Stimulated activated naive B cell treated with anti-CD40 and anti-IgM and Interleukin-4, amounts not matched to agents 10 μg/mL and 1 μg/mL and 100 μg/mL, for 72 hours (primary cell): Measurements from ENCODE around the gene CEP131.

Experiments used
- ATAC-seq, 2 donors: fragments of 150-1000 bp; cut with Tn5 transposase; replicated peaks; 2 replicates each; pipeline ENCODE4 v1.10.0; 2021; ENCODE audit warnings: moderate library complexity in 1 of 2
- DNase-seq: peaks from one replicate; pipeline ENCODE4 v3.0.0; 2021
- H3K27ac Mint-ChIP-seq: one replicate; pipeline ENCODE4 v1.8.0; 2022; ENCODE audit warnings: mild to moderate bottlenecking, mixed read lengths
- H3K27me3 Mint-ChIP-seq, 2 donors: one replicate each; pipeline ENCODE4 v1.8.0; 2022; ENCODE audit warnings: mixed read lengths in 2 of 2
- H3K36me3 Mint-ChIP-seq, 2 donors: one replicate each; pipeline ENCODE4 v1.8.0; 2022; ENCODE audit warnings: mixed read lengths in 2 of 2, mild to moderate bottlenecking in 1 of 2
- H3K4me1 Mint-ChIP-seq, 2 donors: one replicate each; pipeline ENCODE4 v1.8.0; 2022; ENCODE audit warnings: mixed read lengths in 2 of 2, mild to moderate bottlenecking in 1 of 2
- H3K4me3 Mint-ChIP-seq, 2 donors: one replicate each; pipeline ENCODE4 v1.8.0; 2022; ENCODE audit warnings: mild to moderate bottlenecking in 2 of 2, mixed read lengths in 2 of 2, moderate library complexity in 1 of 2
- H3K9me3 Mint-ChIP-seq, 2 donors: one replicate each; pipeline ENCODE4 v1.8.0; 2022; ENCODE audit warnings: mixed read lengths in 2 of 2, mild to moderate bottlenecking in 1 of 2

The CEP131 gene

GRCh38 chr17:81165246-81166032 lies 57.3 kb downstream of the CEP131 start, which contains the start of gene PVALEF:
Gene PVALEF, plus strand, starts transcription at chr17:81165507. Its CDS starts 15,720 bp downstream, at chr17:81181227.
- Mint-ChIP-seq H3K4me3 (peak within 1 kb of the TSS; percentile 56 to 63), H3K36me3 (no peaks in the 10 kb centered on the region), H3K27ac (no peak within 1 kb of the TSS), H3K27me3 (peaks cover 39 to 62% of the 10 kb centered on the region in 2 donors), H3K4me1 (peaks cover under 1 to 8% of the 10 kb centered on the region in 2 donors), H3K9me3 (no peaks in the 10 kb centered on the region)
- ATAC-seq (peak; percentile 22 to 30), DNase-seq (no peak)

GRCh38 chr17:81164371-81165245 lies 58.2 kb downstream of the CEP131 start:
- ATAC-seq (no peak), DNase-seq (no peak)
- Mint-ChIP-seq H3K36me3 (no peaks in the 10 kb centered on the region), H3K4me3 (no peak overlapping the region), H3K9me3 (no peaks in the 10 kb centered on the region), H3K4me1 (peaks cover 2 to 11% of the 10 kb centered on the region in 2 donors), H3K27me3 (peaks cover 41 to 66% of the 10 kb centered on the region in 2 donors), H3K27ac (no peak overlapping the region)

GRCh38 chr17:81163703-81164370 lies 58.9 kb downstream of the CEP131 start:
- Mint-ChIP-seq H3K36me3 (no peaks in the 10 kb centered on the region), H3K9me3 (no peaks in the 10 kb centered on the region), H3K4me3 (no peak overlapping the region), H3K4me1 (peaks cover 2 to 11% of the 10 kb centered on the region in 2 donors), H3K27ac (no peak overlapping the region), H3K27me3 (peaks cover 45 to 71% of the 10 kb centered on the region in 2 donors)
- DNase-seq (no peak), ATAC-seq (no peak)

- Mint-ChIP-seq H3K27ac (no peak overlapping the region), H3K4me1 (peaks cover 2 to 11% of the 10 kb centered on the region in 2 donors), H3K36me3 (no peaks in the 10 kb centered on the region), H3K27me3 (peaks cover 48 to 75% of the 10 kb centered on the region in 2 donors), H3K9me3 (no peaks in the 10 kb centered on the region), H3K4me3 (no peak overlapping the region)
- DNase-seq: no peak
- ATAC-seq: no peak
Measured at GRCh38 chr17:81163051-81163695, 59.6 kb downstream of the CEP131 start.

GRCh38 chr17:81162491-81162890 lies 60.3 kb downstream of the CEP131 start:
- Mint-ChIP-seq H3K27me3 (peaks cover 48 to 80% of the 10 kb centered on the region in 2 donors), H3K27ac (no peak overlapping the region), H3K36me3 (no peaks in the 10 kb centered on the region), H3K4me1 (peaks cover 2 to 11% of the 10 kb centered on the region in 2 donors), H3K4me3 (no peak overlapping the region), H3K9me3 (no peaks in the 10 kb centered on the region)
- no peak for ATAC-seq
- no peak for DNase-seq

GRCh38 chr17:81161972-81162371 lies 60.8 kb downstream of the CEP131 start:
- no peak overlapping the region for H3K4me3 Mint-ChIP-seq
- H3K27me3 Mint-ChIP-seq: peaks cover 44 to 76% of the 10 kb centered on the region in 2 donors
- H3K9me3 Mint-ChIP-seq: no peaks in the 10 kb centered on the region
- ATAC-seq (no peak), DNase-seq (no peak)
- H3K27ac Mint-ChIP-seq: no peak overlapping the region
- peaks cover 2 to 11% of the 10 kb centered on the region in 2 donors for H3K4me1 Mint-ChIP-seq
- no peaks in the 10 kb centered on the region for H3K36me3 Mint-ChIP-seq

- H3K36me3 Mint-ChIP-seq: no peaks in the 10 kb centered on the region
- no peak overlapping the region for H3K4me3 Mint-ChIP-seq
- ATAC-seq (no peak), DNase-seq (no peak)
- H3K9me3 Mint-ChIP-seq: no peaks in the 10 kb centered on the region
- H3K27me3 Mint-ChIP-seq: peaks cover 44 to 73% of the 10 kb centered on the region in 2 donors
- H3K27ac Mint-ChIP-seq: no peak overlapping the region
- peaks cover 2 to 11% of the 10 kb centered on the region in 2 donors for H3K4me1 Mint-ChIP-seq
Measured at GRCh38 chr17:81161536-81161935, 61.2 kb downstream of the CEP131 start.

GRCh38 chr17:81160747-81161453 lies 61.9 kb downstream of the CEP131 start:
- Mint-ChIP-seq H3K27ac (peak overlapping the region; percentile 20), H3K27me3 (peaks cover 44 to 70% of the 10 kb centered on the region in 2 donors), H3K9me3 (no peaks in the 10 kb centered on the region), H3K4me3 (no peak overlapping the region), H3K36me3 (no peaks in the 10 kb centered on the region), H3K4me1 (peaks cover 2 to 11% of the 10 kb centered on the region in 2 donors)
- DNase-seq (no peak), ATAC-seq (no peak)

GRCh38 chr17:81160306-81160705 lies 62.5 kb downstream of the CEP131 start:
- Mint-ChIP-seq H3K4me1 (peaks cover 2 to 11% of the 10 kb centered on the region in 2 donors), H3K27ac (peak overlapping the region; percentile 20), H3K36me3 (no peaks in the 10 kb centered on the region), H3K27me3 (peaks cover 44 to 66% of the 10 kb centered on the region in 2 donors), H3K4me3 (no peak overlapping the region), H3K9me3 (no peaks in the 10 kb centered on the region)
- ATAC-seq (peak in 1 of 2 donors; percentile 30), DNase-seq (no peak)

- DNase-seq: no peak
- no peaks in the 10 kb centered on the region for H3K36me3 Mint-ChIP-seq
- no peak overlapping the region for H3K27ac Mint-ChIP-seq
- H3K4me3 Mint-ChIP-seq: no peak overlapping the region
- H3K9me3 Mint-ChIP-seq: no peaks in the 10 kb centered on the region
- no peak for ATAC-seq
- peaks cover 44 to 62% of the 10 kb centered on the region in 2 donors for H3K27me3 Mint-ChIP-seq
- peaks cover 2 to 11% of the 10 kb centered on the region in 2 donors for H3K4me1 Mint-ChIP-seq
Measured at GRCh38 chr17:81159611-81160265, 63.0 kb downstream of the CEP131 start.

- Mint-ChIP-seq H3K27ac (peak overlapping the region; percentile 56), H3K4me1 (peaks cover 2 to 11% of the 10 kb centered on the region in 2 donors), H3K4me3 (no peak overlapping the region), H3K36me3 (no peaks in the 10 kb centered on the region), H3K27me3 (peaks cover 38 to 54% of the 10 kb centered on the region in 2 donors), H3K9me3 (no peaks in the 10 kb centered on the region)
- no peak for ATAC-seq
- DNase-seq: no peak
Measured at GRCh38 chr17:81158688-81159590, 63.8 kb downstream of the CEP131 start.
